Measurements from ENCODE around the gene CCM2L.
"Not testable (repeated sequence)": the region's sequence is repeated elsewhere in the genome, so short reads cannot be mapped to it uniquely, and the experiment has no call there.

The CCM2L gene

DNA sequence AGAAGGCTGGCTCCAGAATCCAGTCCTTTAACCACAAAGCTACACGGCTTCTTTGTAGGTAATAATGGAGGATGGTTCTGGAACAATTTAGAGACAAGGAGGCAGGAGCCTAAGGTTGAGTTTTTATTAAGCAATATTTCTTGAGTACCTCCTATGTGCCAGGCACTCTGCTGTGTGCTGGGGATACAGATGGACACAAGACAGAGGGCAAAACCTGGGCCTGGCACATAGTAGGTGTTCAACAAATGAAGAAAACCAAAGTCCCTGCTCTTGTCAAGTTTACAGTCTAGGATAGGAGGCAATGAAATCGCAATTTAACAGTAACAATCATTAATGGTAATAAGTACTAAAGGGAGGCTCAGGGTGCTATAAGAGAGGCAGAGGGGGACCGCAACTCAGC, 17.4 kb downstream of the CCM2L start:
- in situ Hi-C loops (cut with MboI; ENCODE audit: low sequenced_read_pairs) = no loop called here

DNA sequence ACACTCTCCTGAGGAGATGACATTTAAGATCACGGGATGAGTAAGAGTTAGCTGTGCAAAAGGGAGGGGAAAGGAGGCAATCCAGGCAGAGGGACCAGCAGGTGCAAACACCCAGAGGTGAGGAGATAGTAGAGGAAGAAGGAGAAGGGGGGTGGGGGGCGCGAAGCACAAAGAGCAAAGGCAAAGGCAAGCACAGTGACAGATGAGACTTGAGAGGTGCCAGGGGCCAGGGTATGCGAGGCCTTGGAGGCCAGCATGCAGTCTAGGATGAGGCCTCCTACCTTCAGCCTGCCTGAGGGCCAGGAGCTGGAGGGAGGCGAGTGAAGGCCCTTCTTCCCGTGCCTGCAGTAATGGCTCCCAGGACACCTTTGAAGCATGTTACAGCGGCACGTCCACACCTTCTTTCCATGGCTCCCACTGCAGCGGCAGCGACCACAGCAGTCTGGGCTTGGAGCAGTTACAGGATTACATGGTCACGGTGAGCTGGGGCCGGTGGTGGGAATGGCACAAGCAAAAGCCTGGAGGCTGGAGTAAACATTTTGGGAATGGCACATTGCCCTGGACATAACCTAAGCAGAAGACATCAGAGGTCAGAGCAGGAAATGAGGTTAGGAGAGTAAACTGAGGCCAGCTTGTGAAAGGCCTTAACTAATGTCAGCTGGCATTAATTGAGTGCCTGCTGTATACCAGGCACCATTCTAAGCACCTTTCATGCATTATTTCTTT, 18.6 kb downstream of the CCM2L start:
- in situ Hi-C loops (cut with MboI; ENCODE audit: low sequenced_read_pairs) = no loop called here

DNA sequence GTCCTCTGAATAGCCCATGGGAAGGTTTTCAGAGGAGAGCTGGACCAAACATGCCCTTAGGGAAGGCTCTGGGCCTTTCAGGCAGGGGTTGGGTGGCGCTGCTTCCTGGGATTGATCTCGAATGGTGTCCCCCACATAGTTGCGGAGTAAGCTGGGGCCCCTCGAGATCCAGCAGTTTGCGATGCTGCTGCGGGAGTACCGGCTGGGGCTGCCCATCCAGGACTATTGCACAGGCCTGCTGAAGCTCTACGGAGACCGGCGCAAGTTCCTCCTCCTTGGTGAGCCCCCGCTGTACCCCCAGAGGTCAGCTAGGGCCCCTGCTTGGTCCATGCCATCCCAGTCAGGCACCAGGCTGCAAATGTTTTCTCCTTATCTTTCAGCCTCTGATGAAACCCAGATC, 19.3 kb downstream of the CCM2L start:
- in situ Hi-C loops (cut with MboI; ENCODE audit: low sequenced_read_pairs) = no loop called here

DNA sequence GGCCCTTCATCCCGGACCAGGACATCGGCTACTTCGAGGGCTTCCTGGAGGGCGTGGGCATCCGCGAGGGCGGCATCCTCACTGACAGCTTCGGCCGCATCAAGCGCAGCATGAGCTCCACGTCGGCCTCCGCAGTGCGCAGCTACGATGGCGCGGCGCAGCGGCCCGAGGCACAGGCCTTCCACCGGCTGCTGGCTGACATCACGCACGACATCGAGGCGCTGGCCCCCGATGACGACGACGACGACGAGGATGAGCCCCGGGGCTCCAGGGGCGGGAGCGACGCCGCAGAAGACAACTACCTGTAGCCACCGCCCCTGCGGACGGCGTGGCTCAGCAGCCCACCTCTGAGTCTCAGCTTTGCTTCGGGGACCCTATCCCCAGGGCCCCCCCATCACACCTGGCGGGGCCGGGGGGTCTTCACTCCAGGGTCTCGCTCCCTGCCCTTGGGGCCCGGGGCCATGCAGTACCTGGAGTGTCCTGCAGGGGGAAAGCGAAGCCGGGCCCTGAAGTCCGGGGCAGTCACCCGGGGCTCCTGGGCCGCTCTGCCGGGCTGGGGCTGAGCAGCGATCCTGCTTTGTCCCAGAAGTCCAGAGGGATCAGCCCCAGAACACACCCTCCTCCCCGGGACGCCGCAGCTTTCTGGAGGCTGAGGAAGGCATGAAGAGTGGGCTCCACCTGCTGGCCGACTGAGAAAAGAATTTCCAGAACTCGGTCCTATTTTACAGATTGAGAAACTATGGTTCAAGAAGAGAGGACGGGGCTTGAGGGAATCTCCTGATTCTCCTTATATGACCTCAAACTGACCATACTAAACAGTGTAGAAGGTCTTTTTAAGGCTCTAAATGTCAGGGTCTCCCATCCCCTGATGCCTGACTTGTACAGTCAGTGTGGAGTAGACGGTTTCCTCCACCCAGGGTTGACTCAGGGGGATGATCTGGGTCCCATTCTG, 21.0 kb downstream of the CCM2L start:
- in situ Hi-C loops (cut with MboI; ENCODE audit: low sequenced_read_pairs) = no loop called here

DNA sequence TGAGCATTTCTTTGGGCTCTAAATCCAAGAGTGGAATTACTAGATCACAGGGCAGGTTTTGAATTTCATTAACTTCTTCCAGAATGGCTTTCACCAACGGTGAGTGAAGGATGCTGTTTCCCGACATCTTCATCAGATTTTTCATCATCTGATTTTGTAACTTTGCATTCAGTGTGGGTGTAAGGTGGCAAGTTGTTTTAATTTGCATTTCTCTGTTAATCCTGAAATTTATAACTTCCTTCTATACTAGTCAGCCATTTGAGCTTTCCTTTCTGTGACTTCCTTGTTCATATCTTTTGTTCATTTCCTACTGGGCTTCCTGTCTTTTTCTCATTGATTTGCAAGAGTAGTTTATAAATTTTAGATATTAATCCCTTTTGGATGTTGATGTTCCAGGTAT, 23.1 kb downstream of the CCM2L start:
- in situ Hi-C loops (cut with MboI; ENCODE audit: low sequenced_read_pairs) = no loop called here

DNA sequence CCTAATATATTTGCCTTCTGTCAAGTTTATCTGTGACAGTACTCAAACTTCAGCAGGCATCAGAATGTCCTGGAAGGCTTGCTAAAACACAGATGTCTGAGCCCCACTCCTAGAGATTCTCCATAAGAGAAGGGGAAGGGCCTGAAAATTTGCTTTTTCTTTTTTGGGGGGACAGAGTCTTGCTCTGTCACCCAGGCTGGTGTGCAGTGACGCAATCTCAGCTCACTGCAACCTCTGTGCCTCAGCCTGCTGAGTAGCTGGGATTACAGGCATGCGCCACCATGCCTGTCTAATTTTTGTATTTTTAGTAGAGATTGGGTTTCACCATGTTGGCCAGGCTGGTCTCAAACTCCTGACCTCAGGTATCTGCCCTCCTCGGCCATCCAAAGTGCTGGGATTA, 23.5 kb downstream of the CCM2L start:
- in situ Hi-C loops (cut with MboI; ENCODE audit: low sequenced_read_pairs) = not testable (repeated sequence)

DNA sequence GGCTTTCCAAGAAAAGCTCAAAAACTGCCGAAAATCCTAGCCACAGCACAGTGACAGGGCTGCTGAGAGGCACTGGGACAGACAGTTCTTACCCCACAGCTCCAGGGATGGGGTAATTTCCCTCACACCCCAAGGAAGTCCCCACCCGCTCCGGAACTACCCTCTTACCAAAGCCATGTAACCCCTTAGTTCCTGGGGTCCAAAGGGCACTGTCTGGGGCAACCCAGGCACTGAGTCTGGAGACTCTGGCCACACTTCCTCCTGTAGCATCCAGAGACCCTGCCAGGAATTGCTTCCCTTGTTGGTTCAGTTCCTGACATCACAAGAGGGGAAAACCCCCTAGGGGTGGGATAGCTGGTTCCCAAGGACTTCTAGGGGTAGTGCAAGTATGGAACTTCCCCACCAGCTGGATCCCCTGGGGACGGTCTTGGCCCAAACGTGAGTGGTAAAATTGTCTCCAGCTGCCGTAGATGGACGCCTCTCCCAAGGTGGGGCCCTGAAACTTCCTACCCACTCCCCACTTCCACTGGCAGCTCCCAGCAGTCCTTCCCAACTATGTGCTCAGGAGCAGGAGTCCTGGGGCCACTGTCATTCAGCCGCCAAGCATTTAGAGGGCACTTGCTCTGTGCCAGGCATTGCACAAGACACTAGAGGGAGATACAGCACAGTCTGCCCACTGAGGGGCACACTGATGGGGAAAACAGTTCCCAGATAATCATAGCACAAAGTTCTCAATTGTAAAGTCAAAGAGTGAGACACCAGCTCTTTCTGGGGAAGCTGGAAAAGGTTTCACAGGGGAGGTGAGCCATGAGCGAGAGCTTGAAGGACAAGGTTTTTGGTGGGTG, 24.6 kb downstream of the CCM2L start:
- in situ Hi-C loops (cut with MboI; ENCODE audit: low sequenced_read_pairs) = no loop called here

DNA sequence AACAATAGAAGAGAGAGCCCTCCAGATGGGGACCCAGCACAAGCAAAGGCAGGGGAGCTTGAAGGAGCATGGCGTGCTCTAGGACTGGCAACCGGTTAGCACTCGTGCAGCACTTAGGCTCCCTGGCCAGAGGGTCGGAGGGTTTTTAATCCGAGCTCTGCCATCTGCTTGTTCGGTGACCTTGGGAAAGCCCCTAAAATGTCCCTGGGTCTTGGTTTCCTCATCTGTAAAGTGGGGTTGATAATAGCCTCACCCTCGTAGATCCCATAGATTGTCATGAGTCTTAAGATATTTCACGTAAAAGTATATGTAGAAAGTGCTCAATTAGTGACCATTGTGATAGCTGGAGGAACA, 25.2 kb downstream of the CCM2L start:
- in situ Hi-C loops (cut with MboI; ENCODE audit: low sequenced_read_pairs) = no loop called here

DNA sequence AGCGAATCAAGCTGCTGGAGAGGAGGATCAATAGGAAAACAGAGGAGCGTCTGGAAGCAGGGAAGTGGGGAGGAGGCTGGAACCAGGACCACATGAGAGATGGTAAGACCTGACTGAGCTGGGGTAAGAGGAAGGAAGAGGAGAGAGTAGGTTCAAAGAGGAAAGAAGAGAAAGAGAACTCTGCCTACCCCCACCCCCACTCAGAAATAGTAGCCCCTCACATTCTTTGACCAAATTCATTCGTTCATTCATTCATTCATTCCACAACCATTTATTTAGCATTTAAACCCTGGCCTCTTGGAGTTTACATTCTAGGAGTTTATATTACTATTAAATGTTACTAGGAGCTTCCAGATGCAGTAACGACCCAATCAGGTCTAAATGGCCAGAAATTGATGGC, 26.0 kb downstream of the CCM2L start:
- in situ Hi-C loops (cut with MboI; ENCODE audit: low sequenced_read_pairs) = no loop called here

DNA sequence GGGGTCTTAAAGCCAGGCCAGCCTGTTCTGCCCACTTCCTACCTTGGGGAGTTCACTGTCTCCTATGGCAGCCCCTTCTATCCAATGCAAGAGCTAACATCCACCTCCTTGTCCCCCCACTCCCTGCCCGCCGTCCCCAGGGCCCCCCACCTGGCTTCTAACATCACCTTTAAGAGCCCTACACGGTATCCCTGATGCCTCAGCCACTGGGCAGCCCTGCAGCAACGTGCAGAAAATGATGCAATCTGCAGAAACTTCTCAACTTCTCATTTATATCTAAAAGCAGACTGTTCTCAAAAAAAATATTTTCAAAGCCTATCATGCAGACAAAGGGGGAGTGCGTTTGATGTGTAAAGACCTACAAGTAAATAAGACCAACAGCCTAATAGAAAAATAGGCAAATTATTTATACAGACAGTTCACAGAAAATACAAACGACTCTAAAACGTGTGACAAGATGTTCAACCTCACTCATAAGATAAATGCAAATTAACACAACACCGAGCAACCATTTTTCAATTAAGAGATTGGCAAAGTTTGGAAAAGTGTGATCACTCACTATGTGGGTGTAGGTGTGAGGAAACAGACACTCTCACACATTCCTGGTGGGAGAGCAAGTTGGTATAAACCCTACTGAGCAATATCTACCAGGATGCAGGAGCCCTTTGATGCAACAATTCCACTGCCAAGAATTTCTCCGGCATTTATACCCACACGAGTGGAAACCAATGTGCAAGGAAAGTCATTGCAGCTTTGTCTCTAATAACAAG, 26.7 kb downstream of the CCM2L start:
- in situ Hi-C loops (cut with MboI; ENCODE audit: low sequenced_read_pairs) = no loop called here

DNA sequence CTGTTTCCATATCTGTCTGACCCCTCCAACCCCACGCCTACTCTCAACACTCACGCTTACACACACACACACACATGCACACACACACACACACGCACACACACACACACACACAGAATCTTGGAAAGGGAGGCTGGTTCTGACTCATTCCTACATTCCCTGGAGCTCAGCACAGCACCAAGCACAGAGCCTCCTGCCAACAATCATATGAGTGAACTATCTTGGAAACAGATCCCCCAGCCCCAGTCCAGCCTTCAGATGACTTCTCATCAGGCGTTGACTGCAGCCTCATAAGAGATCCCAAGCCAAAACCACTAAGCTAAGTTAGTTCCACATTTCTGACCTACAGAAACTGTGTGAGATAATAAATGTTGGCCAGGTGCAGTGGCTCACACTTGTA, 27.7 kb downstream of the CCM2L start:
- in situ Hi-C loops (cut with MboI; ENCODE audit: low sequenced_read_pairs) = no loop called here

DNA sequence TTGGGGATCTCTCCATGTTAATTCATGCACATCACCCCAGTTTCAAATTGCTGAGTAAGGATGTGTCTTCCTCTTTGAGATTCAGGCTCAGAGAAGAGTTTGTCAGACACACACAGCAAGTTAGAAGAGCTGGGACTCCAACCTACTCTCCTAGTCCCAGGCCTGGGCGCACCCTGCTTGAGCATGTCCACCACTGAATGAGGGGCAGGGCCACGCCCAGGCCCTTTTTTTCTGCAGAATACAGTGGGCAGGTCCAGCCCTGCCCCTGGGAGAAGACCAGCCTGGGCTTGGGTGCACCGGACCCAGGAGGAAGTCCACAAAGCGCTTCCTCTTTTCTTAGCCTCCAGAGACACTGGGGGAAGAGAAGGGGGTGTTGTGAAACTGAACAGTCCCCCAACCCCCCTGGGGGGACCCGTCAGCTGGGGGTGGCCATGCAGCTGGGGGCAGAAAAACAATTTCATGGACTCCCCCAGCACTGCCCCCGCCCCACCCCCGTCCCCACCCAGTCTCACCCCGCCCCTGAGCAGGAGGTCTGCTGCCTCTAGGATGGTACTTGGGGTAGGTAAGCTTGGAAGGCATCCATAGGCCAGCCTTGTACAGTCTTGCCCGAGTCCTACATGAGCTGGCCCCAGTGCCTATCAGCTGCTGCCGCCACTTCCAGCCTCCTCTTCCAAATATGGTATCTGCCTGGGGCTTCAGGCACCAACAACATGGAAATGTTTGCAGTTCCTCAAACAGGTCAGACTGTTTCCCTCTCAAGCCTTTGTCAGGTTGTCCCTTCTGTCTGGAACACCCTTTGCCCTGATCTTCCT, 30.1 kb downstream of the CCM2L start:
- in situ Hi-C loops (cut with MboI; ENCODE audit: low sequenced_read_pairs) = no loop called here

DNA sequence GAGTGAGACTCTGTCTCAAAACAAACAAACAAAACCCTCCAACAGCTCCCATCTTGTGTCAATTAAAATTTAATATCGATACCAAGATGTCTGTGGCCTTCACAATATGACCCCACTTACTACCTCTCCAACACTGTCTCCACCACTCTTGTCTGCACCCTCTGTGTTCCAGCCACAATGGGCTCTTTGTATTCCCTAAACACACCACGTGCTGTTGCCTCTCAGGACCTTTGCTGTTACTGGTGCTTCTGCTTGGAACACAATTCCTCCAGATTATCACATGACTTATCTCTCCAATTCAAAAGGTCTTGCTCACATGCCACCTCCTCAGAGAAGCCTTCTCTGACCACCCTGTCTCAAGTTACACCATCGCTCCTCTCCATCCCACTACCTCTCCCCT, 35.8 kb downstream of the CCM2L start:
- in situ Hi-C loops (cut with MboI; ENCODE audit: low sequenced_read_pairs) = no loop called here

DNA sequence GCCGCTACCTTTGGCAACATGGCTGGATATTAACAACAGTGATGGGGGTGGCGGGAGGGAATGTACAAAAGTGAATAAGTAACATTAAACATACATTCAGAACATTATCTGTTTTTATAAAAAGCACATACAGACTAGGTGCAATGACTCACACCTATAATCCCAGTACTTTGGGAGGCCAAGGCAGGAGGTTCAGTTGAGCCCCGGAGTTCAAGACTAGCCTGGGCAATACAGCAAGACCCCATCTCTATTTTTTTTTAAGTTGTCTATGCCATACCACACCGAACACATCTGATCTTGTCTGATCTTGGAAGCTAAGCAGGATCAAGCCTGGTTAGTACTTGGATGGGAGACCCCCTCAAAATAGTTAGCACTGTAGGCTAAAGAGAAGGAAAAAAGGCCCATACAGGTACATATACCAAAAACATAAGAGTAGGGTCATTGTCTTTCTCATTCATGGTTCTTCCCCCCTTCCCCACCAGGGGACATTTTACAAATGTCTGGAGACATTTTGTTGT, 40.1 kb downstream of the CCM2L start:
- in situ Hi-C loops (cut with MboI; ENCODE audit: low sequenced_read_pairs) = no loop called here

DNA sequence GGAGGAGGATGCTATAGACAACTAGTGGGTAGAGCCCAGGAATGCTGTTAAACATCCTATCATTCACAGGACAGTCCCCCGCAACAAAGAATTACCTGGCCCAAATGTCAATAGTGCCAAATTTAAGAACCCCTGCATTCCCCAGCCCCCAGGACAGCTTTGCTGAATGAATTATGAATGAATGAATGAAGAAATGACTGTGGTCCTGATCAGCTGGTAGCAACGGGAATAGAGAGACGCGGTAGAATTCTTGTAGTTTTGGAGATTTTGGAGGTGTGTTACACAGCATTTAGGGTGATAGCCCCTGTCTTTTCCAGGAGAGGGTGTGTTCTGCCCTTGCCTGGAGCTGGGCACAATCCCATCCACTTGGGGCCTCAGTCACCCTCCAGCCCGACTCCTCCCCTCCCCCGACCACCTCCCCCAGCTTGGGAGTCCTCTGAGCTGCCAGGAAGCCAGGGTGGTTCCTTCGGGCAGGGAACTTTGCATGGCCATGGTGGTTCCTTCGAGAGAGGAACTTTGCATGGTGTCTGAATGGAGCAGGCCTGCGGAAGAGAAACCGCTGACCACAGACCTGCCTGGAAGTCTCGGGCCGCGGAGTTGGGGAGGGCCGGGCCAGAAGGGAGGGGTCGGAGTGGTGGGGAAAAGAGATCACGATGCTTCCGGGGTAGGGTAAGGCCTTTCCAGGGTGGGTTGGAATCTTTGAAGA, 40.8 kb downstream of the CCM2L start:
- in situ Hi-C loops (cut with MboI; ENCODE audit: low sequenced_read_pairs) = no loop called here

DNA sequence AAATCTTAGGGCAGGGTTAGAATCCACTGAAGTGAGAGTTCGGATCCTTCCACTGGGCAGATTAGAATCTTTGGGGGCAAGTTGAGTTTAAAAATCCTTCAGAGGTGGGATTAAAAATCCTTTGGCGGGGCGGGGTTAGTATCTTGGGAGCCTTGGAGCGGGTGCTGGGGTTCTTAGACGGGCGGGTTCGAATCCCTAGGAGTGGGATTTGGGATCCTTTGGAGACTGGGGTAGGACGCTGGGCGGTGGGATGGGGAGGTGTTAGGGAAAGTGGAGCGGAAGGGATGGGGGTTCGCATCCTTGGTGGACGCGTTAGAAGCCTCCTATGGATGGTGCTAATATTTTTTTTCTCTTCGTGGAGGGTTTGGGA, 41.5 kb downstream of the CCM2L start:
- in situ Hi-C loops (cut with MboI; ENCODE audit: low sequenced_read_pairs) = no loop called here

DNA sequence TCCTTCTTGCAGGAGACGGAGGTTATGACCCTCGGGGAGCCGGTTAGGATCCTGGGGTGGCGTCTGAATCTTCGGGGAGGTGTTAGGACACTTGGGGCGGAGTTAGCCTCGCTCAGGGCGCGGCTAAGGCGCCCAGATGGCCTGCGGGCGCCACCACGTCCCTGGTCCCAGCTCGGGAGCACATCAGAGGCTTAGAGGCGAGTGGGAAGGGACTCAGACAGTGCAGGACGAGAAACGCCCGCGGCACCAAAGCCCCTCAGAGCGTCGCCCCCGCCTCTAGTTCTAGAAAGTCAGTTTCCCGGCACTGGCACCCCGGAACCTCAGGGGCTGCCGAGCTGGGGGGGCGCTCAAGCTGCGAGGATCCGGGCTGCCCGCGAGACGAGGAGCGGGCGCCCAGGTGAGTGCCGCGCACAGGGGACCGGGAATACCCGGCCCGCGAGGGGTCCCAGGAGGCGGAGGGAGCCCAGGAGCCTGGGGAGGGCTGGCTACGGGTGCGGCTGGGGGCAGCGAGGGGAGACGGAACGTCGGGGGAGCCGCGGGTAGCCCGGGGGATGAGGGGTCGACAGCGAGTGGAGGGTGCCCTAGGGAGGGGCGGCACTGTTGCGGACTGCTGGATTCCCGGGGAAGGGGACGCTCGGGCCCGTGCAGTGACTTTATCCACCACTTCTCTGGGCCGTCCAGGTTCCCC, 42.0 kb downstream of the CCM2L start, which contains the start of gene HCK:
HCK (plus strand) TSS at position 153 of the 688 bp plus-strand sequence.
- in situ Hi-C loops (cut with MboI; ENCODE audit: low sequenced_read_pairs) = no loop called here

DNA sequence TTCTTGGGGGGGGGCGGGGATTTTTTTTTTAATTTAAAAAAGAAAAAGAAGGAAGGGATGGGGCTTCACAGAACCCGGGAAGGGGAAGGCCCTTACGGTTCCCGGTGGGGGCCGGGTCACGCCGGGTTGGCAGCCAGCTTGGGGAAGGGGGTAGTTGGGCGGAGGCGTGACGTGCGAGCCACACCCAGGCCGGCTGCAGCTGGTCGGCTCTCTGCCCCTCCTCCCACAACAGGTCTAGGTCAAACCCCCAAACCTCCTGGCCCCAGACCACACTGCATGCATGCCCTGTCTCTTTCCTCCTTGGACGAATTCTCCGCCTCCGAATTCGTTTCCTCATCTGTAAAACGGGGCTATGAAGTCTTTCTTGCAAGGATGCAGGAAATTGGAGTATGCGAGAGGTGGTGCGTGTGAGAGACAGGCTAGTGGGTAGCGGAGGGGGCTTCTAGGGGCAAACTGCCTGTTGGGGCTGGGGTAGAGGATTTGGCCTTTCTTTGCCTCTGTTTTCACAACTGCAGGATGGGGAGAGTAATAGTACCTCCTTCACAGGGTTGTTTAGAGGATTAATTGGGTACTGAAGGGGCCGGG, 42.6 kb downstream of the CCM2L start:
- in situ Hi-C loops (cut with MboI; ENCODE audit: low sequenced_read_pairs) = no loop called here

Measured in hTERT RPE-1 (cell line).